Left ventricle myocardium superior (tissue), 1 donor: Measurements from ENCODE around the gene ADAMTS17. TPM values are rescaled to one million over a fixed set of nuclear protein-coding genes. Genes with fewer than 3 reads are reported as not detected.
A peak's percentile ranks its signal among the peaks of the same experiment; 100 is the strongest.
"Not testable (repeated sequence)": the region's sequence is repeated elsewhere in the genome, so short reads cannot be mapped to it uniquely, and the experiment has no call there.

Experiments
- ATAC-seq: fragments of 200-7000 bp; cut with Tn5 transposase; one replicate; pipeline ENCODE4 v1.9.1; 2020; ENCODE audit warnings: mild to moderate bottlenecking, moderate library complexity
- DNase-seq: peaks from one replicate; pipeline ENCODE4 v3.0.0-alpha.2; 2020
- intact Hi-C: fragments of 100-400 bp; cut with micrococcal nuclease; formaldehyde crosslinking; loops from one replicate; pipeline ENCODE4 v1.11.0; 2022
- total RNA-seq: library from RNA; stranded (reverse); fragmentation: NEBNext Ultra II Directional; extraction: Animal tissue kit (Norgen Biotek cat#: 25700); gene quantifications from one replicate; pipeline ENCODE4 v1.2.1, GENCODE V29; 2021
- donor health status: DM: no; HTN: yes; CAD: no; lungs with severe emphysema.

ADAMTS17 gene
- total RNA-seq, 1 donor from 2014 or later = 2.9 TPM

GRCh38 chr15:99986297-99987118 is 355.3 kb downstream of the ADAMTS17 start:
- ATAC-seq (no peak), DNase-seq (no peak)
- intact Hi-C loops = no loop called here

- DNase-seq = no peak
- ATAC-seq = no peak
- intact Hi-C loops = no loop called here
Observed at GRCh38 chr15:99985878-99986277, 355.9 kb downstream of the ADAMTS17 start.

GRCh38 chr15:99984491-99985243 is 357.1 kb downstream of the ADAMTS17 start:
- intact Hi-C loops = no loop called here
- DNase-seq (no peak), ATAC-seq (no peak)

- intact Hi-C loops = no loop called here
- ATAC-seq = no peak
Observed at GRCh38 chr15:99983886-99984286, 357.9 kb downstream of the ADAMTS17 start.

GRCh38 chr15:99983171-99983885 is 358.4 kb downstream of the ADAMTS17 start:
- no peak for ATAC-seq
- DNase-seq = no peak
- intact Hi-C loops = no loop called here

More at GRCh38 chr15:99983886-99984286, 357.9 kb downstream of the ADAMTS17 start:
- DNase-seq = no peak

- ATAC-seq (no peak), DNase-seq (no peak)
- intact Hi-C loops = no loop called here
Observed at GRCh38 chr15:99982662-99983061, 359.1 kb downstream of the ADAMTS17 start.

GRCh38 chr15:99981839-99982658 is 359.7 kb downstream of the ADAMTS17 start:
- ATAC-seq = no peak
- intact Hi-C loops = no loop called here
- DNase-seq = no peak

- ATAC-seq = peak; percentile 72
- DNase-seq = no peak
- intact Hi-C loops = no loop called here
Observed at GRCh38 chr15:99981191-99981647, 360.6 kb downstream of the ADAMTS17 start.

- ATAC-seq (peak; percentile 45), DNase-seq (no peak)
- intact Hi-C loops = no loop called here
Observed at GRCh38 chr15:99980752-99981151, 361.0 kb downstream of the ADAMTS17 start.

GRCh38 chr15:99979886-99980285 is 361.9 kb downstream of the ADAMTS17 start:
- intact Hi-C loops, ATAC-seq, DNase-seq: not testable (repeated sequence)

GRCh38 chr15:99979371-99979770 is 362.4 kb downstream of the ADAMTS17 start:
- intact Hi-C loops = no loop called here
- DNase-seq (no peak), ATAC-seq (no peak)

GRCh38 chr15:99978426-99978825 is 363.3 kb downstream of the ADAMTS17 start:
- intact Hi-C loops = no loop called here
- no peak for DNase-seq
- ATAC-seq = no peak

GRCh38 chr15:99977929-99978328 is 363.8 kb downstream of the ADAMTS17 start:
- DNase-seq (no peak), ATAC-seq (no peak)

GRCh38 chr15:99976811-99977271 is 364.9 kb downstream of the ADAMTS17 start:
- intact Hi-C loops = no loop called here
- ATAC-seq = no peak
- no peak for DNase-seq

More at GRCh38 chr15:99977929-99978328, 363.8 kb downstream of the ADAMTS17 start:
- intact Hi-C loops = no loop called here

- DNase-seq (no peak), ATAC-seq (no peak)
- intact Hi-C loops = no loop called here
Observed at GRCh38 chr15:99976000-99976399, 365.8 kb downstream of the ADAMTS17 start.

- ATAC-seq (no peak), DNase-seq (no peak)
- intact Hi-C loops = no loop called here
Observed at GRCh38 chr15:99974246-99974645, 367.5 kb downstream of the ADAMTS17 start.

- intact Hi-C loops = no loop called here
- ATAC-seq (no peak), DNase-seq (no peak)
Observed at GRCh38 chr15:99973351-99973750, 368.4 kb downstream of the ADAMTS17 start.

GRCh38 chr15:99970891-99971430 is 370.8 kb downstream of the ADAMTS17 start:
- ATAC-seq (no peak), DNase-seq (no peak)
- intact Hi-C loops = no loop called here
